Right kidney (tissue), 1 donor: ENCODE data around the gene TLR9.
A peak's percentile ranks its signal among the peaks of the same experiment; 100 is the strongest.

Experiments used
- DNase-seq: peaks from one replicate; pipeline ENCODE4 v3.0.0-alpha.2; 2016

The TLR9 gene

GRCh38 chr3:52216585-52217408 is 8.6 kb downstream of the TLR9 start:
- peak; percentile 46 for DNase-seq

DNA sequence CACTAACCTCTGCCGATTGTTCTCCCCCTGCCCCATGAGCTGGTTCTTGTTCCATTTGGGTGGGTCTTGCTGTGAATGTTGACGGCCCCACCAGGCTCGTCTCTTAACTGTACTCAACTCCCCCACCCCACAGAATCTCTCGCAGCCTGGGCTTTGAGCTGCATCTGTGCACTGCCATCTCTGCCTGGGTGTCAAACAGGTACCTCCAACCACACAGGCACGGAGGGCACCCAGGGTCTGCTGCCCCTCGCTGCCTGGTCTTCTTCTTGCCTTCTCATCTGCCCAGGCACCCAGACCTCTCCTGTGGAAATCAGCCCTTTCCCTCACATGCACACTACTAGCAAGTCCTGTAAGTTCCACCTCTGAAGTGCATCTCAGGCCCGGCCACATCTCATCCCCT is 10.1 kb downstream of the TLR9 start:
- DNase-seq = no peak

DNA sequence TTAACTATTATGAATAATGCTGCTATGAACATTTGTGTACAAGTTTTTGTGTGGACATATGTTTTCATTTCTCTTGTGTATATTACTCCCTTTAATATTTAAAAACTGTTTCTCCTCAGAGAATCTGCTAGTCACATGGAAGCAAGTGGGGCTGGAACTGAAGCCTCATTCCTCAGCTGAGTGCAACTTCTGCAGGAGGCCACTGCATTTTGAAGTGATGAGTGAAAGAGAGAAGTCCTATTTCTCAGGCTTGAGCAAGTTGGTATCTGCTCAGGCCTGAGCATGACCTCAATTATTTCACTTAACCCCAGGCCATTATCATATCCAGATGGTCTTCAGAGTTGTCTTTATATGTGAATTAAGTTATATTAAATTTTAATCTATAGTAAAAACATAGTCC is 11.5 kb downstream of the TLR9 start:
- DNase-seq = no peak

DNA sequence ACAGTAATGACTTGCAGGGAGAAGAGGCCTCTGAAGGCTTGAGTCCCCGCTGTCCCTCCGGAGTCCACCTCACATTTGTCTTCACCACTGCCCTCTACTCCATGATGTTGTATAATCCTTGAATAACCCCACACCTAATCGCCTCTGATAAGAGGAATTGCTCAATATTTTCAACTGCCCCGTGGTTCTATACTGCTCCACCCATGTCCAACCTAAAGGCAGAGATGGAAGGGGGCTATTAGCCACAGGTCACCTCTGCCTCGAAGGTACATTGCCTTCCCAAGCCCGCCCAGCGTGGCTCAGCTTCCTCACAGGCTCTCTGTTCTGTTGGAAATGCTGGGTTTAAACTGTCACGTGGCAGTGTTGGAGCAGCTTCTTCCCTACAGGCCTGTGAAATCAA is 12.4 kb downstream of the TLR9 start:
- DNase-seq = no peak

DNA sequence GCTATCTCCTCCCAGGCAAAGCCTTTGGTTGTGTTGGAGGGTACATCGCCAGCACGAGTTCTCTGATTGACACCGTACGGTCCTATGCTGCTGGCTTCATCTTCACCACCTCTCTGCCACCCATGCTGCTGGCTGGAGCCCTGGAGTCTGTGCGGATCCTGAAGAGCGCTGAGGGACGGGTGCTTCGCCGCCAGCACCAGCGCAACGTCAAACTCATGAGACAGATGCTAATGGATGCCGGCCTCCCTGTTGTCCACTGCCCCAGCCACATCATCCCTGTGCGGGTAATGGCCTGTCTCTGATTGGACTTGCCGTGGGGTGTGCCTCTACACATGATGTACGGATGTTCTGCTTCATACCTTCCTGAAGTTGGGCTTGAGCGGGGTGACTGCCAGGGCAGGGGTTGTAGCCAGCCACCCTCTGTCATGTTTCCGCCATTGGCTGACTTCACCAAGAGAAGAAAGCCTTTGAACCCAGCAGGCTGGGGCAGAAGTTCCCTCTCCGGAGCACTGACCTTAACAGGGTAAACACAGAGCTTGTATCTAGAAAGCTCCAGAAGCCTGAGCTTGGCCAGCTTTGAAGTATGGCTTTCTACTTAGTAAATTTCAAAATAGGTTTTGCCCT is 14.1 kb downstream of the TLR9 start:
- DNase-seq = no peak

DNA sequence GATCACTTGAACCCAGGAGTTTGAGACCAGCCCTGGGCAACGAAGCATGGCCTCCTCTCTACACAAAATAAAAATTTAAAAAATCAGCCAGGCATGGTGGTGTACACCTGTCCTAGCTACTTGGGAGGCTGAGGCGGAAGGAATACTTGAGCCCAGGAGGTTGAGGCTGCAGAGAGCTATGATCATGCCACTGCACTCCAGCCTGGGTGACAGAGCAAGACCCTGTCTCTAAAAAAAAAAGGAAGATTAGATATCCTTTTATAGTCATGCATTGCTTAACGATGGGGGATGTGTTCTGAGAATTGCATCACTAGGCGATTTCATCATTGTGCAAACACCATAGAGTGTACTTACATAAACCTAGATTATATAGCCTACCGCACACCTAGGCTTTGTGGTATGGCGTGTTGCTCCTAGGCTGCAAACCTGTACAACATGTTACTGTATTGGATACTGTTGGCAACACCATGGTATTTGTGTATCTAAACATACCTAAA is 14.8 kb downstream of the TLR9 start:
- DNase-seq = no peak

DNA sequence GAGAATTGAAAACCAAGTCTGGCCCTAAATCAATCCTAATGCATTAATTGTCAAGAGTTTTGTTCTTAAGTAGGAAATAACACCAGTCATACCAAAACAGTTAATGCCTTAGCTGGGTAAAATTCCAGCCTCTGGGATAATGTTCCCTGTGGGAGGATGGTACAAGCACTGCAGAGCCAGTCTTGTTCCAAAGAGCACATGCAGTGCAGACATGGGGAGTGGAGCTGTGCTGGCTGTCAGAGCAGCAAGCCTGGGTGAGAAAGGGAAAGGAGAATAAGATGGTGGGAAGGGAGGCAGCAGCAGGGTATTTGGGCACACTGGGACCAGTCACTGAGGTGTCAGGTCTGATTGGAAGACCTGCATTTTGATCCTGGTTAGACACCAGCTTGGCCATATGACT is 15.4 kb downstream of the TLR9 start:
- no peak for DNase-seq

DNA sequence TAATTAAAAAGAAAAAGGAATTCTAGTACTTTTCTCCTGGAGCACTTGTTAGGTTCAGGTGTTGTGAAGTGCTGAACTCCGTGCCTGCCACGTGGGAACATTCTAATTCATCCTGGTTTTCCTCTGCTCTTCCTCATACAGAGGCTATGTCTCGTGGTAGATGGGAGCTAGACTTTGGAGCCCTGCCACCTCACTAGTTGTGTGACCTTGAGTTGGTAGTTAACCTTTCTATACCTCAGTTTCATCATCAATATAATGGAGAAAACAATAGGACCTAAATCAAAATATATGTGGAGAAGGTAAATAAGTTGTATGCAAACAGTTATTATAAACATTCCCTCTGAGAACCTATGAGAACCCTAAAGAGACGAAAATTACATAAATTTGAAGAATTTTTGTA is 16.9 kb downstream of the TLR9 start:
- DNase-seq = no peak

DNA sequence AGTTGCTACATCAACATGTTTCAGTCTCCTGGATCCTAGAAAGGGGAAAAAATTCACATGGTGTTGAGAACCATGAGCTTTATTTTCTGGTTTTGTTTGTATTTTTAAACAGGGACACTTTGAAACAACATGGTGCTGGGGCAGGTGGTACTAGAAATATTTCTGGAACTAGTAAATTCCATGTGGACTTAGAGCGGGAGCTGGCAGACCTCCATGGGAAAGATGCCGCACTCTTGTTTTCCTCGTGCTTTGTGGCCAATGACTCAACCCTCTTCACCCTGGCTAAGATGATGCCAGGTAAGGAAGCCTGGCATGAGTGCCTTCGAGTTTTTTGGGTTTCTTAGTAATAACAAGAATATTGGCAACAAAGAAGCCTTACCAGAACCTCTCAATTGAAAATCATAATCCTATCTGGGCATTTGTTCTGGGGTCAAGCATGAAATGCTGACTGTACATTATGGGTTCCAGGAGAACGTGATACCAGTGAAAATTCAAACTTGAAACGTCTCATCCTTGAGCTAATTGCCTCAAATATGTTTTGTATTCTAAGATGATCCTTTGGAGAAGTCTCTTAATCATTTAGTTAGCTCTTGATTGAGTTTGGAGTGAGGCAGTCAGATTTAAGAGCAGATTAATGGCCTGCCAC is 19.6 kb downstream of the TLR9 start:
- no peak for DNase-seq

GRCh38 chr3:52204337-52205073 is 20.9 kb downstream of the TLR9 start:
- no peak for DNase-seq

- DNase-seq = no peak
Observed at GRCh38 chr3:52203701-52204100, 21.7 kb downstream of the TLR9 start.

DNA sequence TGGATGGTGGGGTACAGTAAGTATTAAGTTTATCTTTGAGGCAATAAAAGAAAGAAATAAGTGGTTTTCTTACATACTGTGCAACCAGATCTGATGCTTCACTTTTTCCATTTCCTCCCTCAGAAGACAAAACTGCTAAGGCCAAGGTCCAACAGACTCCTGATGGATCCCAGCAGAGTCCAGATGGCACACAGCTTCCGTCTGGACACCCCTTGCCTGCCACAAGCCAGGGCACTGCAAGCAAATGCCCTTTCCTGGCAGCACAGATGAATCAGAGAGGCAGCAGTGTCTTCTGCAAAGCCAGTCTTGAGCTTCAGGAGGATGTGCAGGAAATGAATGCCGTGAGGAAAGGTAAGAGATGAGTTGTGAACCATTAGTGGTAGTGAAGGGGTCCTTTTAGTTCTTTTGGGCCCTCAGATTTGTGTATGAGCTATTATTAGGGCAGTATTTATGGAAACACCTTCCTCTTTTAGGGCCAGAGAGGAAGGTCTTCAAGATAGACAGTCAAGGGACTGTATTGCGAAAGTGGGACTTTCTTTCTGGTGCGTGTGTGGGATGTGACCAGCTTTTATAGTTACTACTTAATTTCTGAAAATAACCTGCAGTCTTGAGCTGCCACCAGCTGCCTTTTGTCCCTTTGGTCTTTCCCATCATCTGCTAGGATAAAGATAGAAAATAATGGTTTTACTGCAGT is 22.9 kb downstream of the TLR9 start:
- DNase-seq = no peak

- no peak for DNase-seq
Observed at GRCh38 chr3:52200981-52201679, 24.3 kb downstream of the TLR9 start.

DNA sequence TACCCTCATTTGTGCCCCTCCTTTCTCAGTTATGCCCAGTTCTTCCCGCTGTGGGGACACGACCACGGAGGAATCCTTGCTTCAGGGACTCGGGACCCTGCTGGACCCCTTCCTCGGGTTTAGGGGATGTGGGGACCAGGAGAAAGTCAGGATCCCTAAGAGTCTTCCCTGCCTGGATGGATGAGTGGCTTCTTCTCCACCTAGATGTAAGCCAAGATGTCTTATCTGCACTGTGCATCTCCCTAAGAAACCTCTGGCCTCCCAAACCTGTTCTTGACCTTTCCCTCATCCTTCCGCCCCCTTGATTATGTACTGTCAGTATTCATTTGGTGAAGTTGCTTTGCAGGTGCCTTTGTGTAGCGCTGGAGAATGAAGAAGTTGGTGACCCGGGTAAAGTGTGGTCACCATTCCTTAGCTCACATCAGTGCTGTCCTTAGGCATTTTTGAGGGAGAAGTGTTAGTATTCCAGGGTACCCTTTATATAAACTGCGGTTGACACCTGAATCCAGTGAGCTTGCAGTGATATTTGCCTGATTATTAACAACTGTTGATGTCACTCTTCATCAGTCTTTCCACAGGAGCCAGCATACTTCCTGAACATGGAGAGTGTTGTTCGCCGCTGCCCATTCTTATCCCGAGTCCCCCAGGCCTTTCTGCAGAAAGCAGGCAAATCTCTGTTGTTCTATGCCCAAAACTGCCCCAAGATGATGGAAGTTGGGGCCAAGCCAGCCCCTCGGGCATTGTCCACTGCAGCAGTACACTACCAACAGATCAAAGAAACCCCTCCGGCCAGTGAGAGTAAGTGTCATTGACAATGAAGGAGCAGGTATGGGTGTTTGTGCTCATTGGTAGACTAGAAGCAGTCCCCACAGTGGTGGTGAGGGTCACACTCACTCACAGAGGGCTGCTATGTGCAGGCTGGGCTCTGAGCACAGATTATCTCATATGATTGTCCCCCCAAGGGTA is 26.5 kb downstream of the TLR9 start:
- DNase-seq = no peak

- peak; percentile 95 for DNase-seq
Observed at GRCh38 chr3:52197842-52198625, 27.4 kb downstream of the TLR9 start, which contains the start of gene ALAS1. Gene ALAS1, plus strand, starts transcription at chr3:52198160. Its CDS starts 1,082 bp downstream, at chr3:52199242.

DNA sequence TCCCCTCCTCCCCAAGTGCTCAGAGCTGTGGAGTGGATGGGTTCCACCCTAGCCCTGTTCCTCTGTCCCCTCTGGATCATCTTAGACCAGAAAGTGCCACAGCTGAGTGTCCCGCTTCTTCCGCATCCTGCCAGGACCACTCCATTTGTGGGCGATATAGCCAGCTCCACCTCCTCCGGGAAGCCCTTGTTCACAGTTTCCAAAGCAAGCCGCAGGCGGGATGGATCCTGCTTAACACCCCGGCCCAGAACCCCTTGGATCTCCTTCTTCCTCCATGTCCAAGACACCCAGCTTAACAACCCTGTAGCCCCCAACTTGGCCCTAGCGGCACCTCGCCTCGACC is 28.0 kb downstream of the TLR9 start:
- DNase-seq = no peak

- DNase-seq = no peak
Observed at GRCh38 chr3:52196977-52197376, 28.5 kb downstream of the TLR9 start.

GRCh38 chr3:52195823-52196331 is 29.6 kb downstream of the TLR9 start:
- no peak for DNase-seq

DNA sequence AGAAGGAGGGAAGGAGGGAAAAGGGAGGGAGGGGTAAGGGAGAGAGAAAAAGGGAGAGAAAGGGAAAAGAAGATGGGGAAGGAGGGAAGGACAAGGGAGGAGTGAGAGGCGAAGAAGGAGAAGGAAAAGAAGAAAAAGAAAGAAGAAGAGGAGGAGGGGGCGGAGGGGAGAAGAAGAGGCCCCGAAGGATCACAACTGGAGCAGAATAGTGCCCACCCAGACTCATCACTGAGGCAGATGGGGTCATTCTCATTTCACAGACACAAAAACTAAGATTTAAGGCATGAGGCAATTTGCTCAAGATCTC is 30.2 kb downstream of the TLR9 start:
- no peak for DNase-seq
